Nephron (organoid): ENCODE measurements around the gene IPCEF1.

Experiments used
- H3K27ac Mint-ChIP-seq, 3 experiments: 2 replicates each; pipeline ENCODE4 v1.8.0; 2020; ENCODE audit warnings: mixed read lengths in 3 of 3, mild to moderate bottlenecking in 2 of 3, moderate library complexity in 1 of 3
- H3K27me3 Mint-ChIP-seq: 2 replicates; pipeline ENCODE4 v1.8.0; 2021; ENCODE audit warnings: low read depth, mild to moderate bottlenecking, moderate library complexity, mixed read lengths
- H3K36me3 Mint-ChIP-seq: 2 replicates; pipeline ENCODE4 v1.8.0; 2020; ENCODE audit warnings: low read depth, mixed read lengths
- H3K4me1 Mint-ChIP-seq: 2 replicates; pipeline ENCODE4 v1.8.0; 2020; ENCODE audit warnings: mixed read lengths
- H3K4me3 Mint-ChIP-seq, 3 experiments: 2 replicates each; pipeline ENCODE4 v1.8.0; 2020; ENCODE audit warnings: mild to moderate bottlenecking in 3 of 3, mixed read lengths in 3 of 3, moderate library complexity in 2 of 3
- H3K9me3 Mint-ChIP-seq: 2 replicates; pipeline ENCODE4 v1.8.0; 2020; ENCODE audit warnings: mixed read lengths
- TF ChIP-seq, protein P1 (sequence below), 3 experiments: fragments of 200-600 bp; sonication (generic); IDR thresholded peaks; one replicate each; pipeline ENCODE4 v1.5.0; 2021; ENCODE audit warnings: antibody characterized with exemption in 3 of 3; ENCODE audit not compliant: unreplicated experiment in 3 of 3

IPCEF1 gene

GRCh38 chr6:154157706-154158105 lies 198.9 kb downstream of the IPCEF1 start:
- H3K36me3 Mint-ChIP-seq: no peaks in the 10 kb centered on the region
- TF ChIP-seq, protein P1, sequence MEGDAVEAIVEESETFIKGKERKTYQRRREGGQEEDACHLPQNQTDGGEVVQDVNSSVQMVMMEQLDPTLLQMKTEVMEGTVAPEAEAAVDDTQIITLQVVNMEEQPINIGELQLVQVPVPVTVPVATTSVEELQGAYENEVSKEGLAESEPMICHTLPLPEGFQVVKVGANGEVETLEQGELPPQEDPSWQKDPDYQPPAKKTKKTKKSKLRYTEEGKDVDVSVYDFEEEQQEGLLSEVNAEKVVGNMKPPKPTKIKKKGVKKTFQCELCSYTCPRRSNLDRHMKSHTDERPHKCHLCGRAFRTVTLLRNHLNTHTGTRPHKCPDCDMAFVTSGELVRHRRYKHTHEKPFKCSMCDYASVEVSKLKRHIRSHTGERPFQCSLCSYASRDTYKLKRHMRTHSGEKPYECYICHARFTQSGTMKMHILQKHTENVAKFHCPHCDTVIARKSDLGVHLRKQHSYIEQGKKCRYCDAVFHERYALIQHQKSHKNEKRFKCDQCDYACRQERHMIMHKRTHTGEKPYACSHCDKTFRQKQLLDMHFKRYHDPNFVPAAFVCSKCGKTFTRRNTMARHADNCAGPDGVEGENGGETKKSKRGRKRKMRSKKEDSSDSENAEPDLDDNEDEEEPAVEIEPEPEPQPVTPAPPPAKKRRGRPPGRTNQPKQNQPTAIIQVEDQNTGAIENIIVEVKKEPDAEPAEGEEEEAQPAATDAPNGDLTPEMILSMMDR (IDR thresholded peaks at IDR 0.05; ENCODE audit: unreplicated experiment in 3 of 3): no peak

GRCh38 chr6:154157082-154157481 lies 199.5 kb downstream of the IPCEF1 start:
- H3K27ac Mint-ChIP-seq: peak overlapping the region in 2 of 3 experiments; percentile 52 to 90
- no peak overlapping the region for H3K4me3 Mint-ChIP-seq
- no peaks in the 10 kb centered on the region for H3K9me3 Mint-ChIP-seq
- no peaks in the 10 kb centered on the region for H3K36me3 Mint-ChIP-seq
- no peaks in the 10 kb centered on the region for H3K27me3 Mint-ChIP-seq
- TF ChIP-seq, protein P1 (IDR thresholded peaks at IDR 0.05; ENCODE audit: unreplicated experiment in 3 of 3): no peak
- peaks cover 43% of the 10 kb centered on the region for H3K4me1 Mint-ChIP-seq

More at GRCh38 chr6:154157706-154158105, 198.9 kb downstream of the IPCEF1 start:
- Mint-ChIP-seq H3K27ac (peak overlapping the region in 2 of 3 experiments; percentile 52 to 90), H3K4me1 (peaks cover 43% of the 10 kb centered on the region), H3K27me3 (no peaks in the 10 kb centered on the region), H3K4me3 (no peak overlapping the region), H3K9me3 (no peaks in the 10 kb centered on the region)

- Mint-ChIP-seq H3K4me1 (peaks cover 43% of the 10 kb centered on the region), H3K9me3 (no peaks in the 10 kb centered on the region), H3K36me3 (no peaks in the 10 kb centered on the region), H3K4me3 (peak overlapping the region in 2 of 3 experiments; percentile 34 to 37), H3K27ac (peak overlapping the region; percentile 31 to 96 (median 90)), H3K27me3 (no peaks in the 10 kb centered on the region)
- TF ChIP-seq, protein P1 (IDR thresholded peaks at IDR 0.05; ENCODE audit: unreplicated experiment in 3 of 3): peak; percentile 66 to 74 (median 68)
Observed at GRCh38 chr6:154156135-154156896, 200.3 kb downstream of the IPCEF1 start.

DNA sequence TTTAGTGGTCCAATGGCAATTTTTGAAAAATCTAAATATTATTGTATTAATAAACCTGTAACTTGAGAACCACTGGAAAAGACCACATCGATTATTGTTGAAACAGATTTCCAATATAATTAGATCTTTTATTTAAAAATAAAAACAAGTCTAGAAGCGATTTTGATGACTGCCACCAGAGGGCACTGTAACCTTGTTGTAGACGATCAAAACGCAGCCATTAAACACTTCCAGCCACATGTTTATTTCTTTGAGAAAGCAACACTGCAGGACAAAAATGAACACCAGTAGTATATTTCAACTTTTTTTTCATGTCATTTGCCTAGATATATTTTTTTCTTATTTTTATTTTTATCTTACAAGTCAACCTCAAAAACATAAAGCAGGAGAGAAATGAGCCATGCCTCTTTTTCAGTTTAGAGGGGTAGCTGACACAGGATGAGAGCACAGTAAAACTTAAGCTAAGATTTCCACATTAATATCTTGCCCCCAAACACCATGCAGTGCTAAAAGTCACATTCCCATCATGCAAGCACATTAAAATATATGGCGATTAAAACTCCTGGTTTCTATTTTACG lies 202.1 kb downstream of the IPCEF1 start:
- Mint-ChIP-seq H3K9me3 (peaks cover 8% of the 10 kb centered on the region), H3K27ac (peak overlapping the region in 1 of 3 experiments; percentile 72), H3K4me3 (no peak overlapping the region), H3K27me3 (peaks cover 5% of the 10 kb centered on the region), H3K4me1 (peaks cover 38% of the 10 kb centered on the region), H3K36me3 (no peaks in the 10 kb centered on the region)
- TF ChIP-seq, protein P1 (IDR thresholded peaks at IDR 0.05; ENCODE audit: unreplicated experiment in 3 of 3): peak; percentile 74 to 85 (median 82)

GRCh38 chr6:154143753-154144152 lies 212.8 kb downstream of the IPCEF1 start:
- Mint-ChIP-seq H3K36me3 (no peaks in the 10 kb centered on the region), H3K27ac (no peak overlapping the region), H3K27me3 (peaks cover 2% of the 10 kb centered on the region), H3K4me3 (no peak overlapping the region), H3K4me1 (no peaks in the 10 kb centered on the region), H3K9me3 (peaks cover 3% of the 10 kb centered on the region)
- TF ChIP-seq, protein P1 (IDR thresholded peaks at IDR 0.05; ENCODE audit: unreplicated experiment in 3 of 3): no peak
